K562 (cell line): ENCODE results near the gene HERPUD2.

ENCODE experiments used
- CHD2 ChIP-seq: IDR thresholded peaks from 2 replicates; pipeline ENCODE4 v1.6.1; 2011; ENCODE audit warnings: low read depth, low read length
- EZH2 ChIP-seq: IDR thresholded peaks from 2 replicates; pipeline ENCODE4 v1.6.1; 2012; ENCODE audit warnings: low read depth, mild to moderate bottlenecking, inconsistent platforms, low read length, borderline replicate concordance
- MTA3 ChIP-seq: fragments of 450-650 bp; formaldehyde crosslinking; IDR thresholded peaks from 2 replicates; pipeline ENCODE4 v1.6.1; 2017; ENCODE audit warnings: mild to moderate bottlenecking, borderline replicate concordance
- MXI1 ChIP-seq: IDR thresholded peaks from 2 replicates; pipeline ENCODE4 v1.6.1; 2011; ENCODE audit warnings: low read depth, mild to moderate bottlenecking, improper control_type of control experiment, low read length
- NR3C1 ChIP-seq: sonication (generic); formaldehyde crosslinking; IDR thresholded peaks from 2 replicates; pipeline ENCODE4 v1.8.1; 2022; ENCODE audit warnings: missing genetic modification reagents
- PREB ChIP-seq: sonication (generic); formaldehyde crosslinking; IDR thresholded peaks from 2 replicates; pipeline ENCODE4 v1.8.1; 2023; ENCODE audit warnings: mild to moderate bottlenecking, missing genetic modification reagents
- SFPQ ChIP-seq: fragments of 200-400 bp; formaldehyde crosslinking; IDR thresholded peaks from 2 replicates; pipeline ENCODE4 v1.6.1; 2017; ENCODE audit warnings: mild to moderate bottlenecking, low read depth, low read length, moderate library complexity
- THRB ChIP-seq: fragments of 450-650 bp; formaldehyde crosslinking; conservative IDR thresholded peaks from 2 replicates; pipeline ENCODE4 v1.4.0; 2022; ENCODE audit warnings: mild to moderate bottlenecking, missing genetic modification characterization
- XRCC3 ChIP-seq: fragments of 450-650 bp; IDR thresholded peaks from 2 replicates; pipeline ENCODE4 v1.6.1; 2017; ENCODE audit warnings: mild to moderate bottlenecking, moderate library complexity
- ZFX ChIP-seq: sonication (generic); formaldehyde crosslinking; IDR thresholded peaks from 2 replicates; pipeline ENCODE4 v1.8.0; 2022; ENCODE audit warnings: mild to moderate bottlenecking, missing genetic modification reagents, moderate library complexity
- ZKSCAN1 ChIP-seq: fragments of 150-350 bp; IDR thresholded peaks from 2 replicates; pipeline ENCODE4 v1.6.1; 2016; ENCODE audit warnings: low read depth, low read length
- TF ChIP-seq, protein P1 (sequence below), 3 experiments: IDR thresholded peaks in 2 of 3; conservative IDR thresholded peaks in 1 of 3; 2 replicates each; pipeline ENCODE4 v1.5.1; 2011 to 2012; ENCODE audit warnings: low read length in 3 of 3, mild to moderate bottlenecking in 3 of 3, control low read depth in 2 of 3, improper control_type of control experiment in 1 of 3, inconsistent platforms in 1 of 3, low read depth in 1 of 3, mixed read lengths in 1 of 3, moderate library complexity in 1 of 3; ENCODE audit not compliant: insufficient read depth in 2 of 3

DNA sequence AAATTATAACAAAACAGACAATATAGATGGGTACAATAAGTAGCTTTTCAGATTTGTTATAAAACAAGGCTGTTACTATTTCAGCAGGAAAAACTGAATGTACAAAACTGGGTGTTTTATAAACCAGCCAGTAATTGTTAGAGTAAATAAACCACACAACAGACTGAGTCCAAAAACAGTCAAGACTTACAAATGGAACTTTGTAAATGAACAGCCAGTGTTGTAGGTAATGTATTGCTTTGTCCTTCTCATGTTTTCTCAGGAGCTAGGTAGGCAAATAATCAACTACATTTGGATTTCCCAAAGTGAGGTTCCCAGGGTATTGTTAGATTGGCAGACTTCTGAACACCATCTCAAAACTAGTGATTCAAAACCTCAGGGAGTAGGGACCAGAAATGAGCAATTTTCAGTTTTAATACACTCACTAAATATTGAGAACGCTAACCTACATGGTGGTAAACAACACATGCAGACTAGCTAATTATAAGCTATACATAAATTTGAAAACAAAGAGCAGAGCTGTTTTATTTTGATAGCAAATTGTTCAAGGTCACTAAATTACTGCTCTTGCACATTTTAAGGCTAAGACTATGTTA lies 36.2 kb downstream of the HERPUD2 start:
- TF ChIP-seq EZH2: no peak
- TF ChIP-seq XRCC3: no peak
- no peak for TF ChIP-seq SFPQ
- no peak for TF ChIP-seq MTA3
- no peak for TF ChIP-seq THRB (CRISPR knock-in tag)
- no peak for TF ChIP-seq ZFX (CRISPR knock-in tag)
- no peak for TF ChIP-seq PREB (CRISPR knock-in tag)
- no peak for TF ChIP-seq CHD2
- TF ChIP-seq, protein P1, sequence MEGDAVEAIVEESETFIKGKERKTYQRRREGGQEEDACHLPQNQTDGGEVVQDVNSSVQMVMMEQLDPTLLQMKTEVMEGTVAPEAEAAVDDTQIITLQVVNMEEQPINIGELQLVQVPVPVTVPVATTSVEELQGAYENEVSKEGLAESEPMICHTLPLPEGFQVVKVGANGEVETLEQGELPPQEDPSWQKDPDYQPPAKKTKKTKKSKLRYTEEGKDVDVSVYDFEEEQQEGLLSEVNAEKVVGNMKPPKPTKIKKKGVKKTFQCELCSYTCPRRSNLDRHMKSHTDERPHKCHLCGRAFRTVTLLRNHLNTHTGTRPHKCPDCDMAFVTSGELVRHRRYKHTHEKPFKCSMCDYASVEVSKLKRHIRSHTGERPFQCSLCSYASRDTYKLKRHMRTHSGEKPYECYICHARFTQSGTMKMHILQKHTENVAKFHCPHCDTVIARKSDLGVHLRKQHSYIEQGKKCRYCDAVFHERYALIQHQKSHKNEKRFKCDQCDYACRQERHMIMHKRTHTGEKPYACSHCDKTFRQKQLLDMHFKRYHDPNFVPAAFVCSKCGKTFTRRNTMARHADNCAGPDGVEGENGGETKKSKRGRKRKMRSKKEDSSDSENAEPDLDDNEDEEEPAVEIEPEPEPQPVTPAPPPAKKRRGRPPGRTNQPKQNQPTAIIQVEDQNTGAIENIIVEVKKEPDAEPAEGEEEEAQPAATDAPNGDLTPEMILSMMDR (IDR thresholded peaks at IDR 0.05 in 2 of 3, conservative IDR thresholded peaks at IDR 0.05 in 1 of 3; ENCODE audit: insufficient read depth in 2 of 3, low read depth in 1 of 3, low read length in 3 of 3): no peak
- no peak for TF ChIP-seq ZKSCAN1
- no peak for TF ChIP-seq MXI1
- TF ChIP-seq NR3C1 (CRISPR knock-in tag): no peak
